ENCODE data around the gene ERCC6L2. TPM values are rescaled to one million over a fixed set of nuclear protein-coding genes. Genes with fewer than 3 reads are reported as not detected.

Gene ERCC6L2
- total RNA-seq, 1 donor from 2014 or later, result 55.5 TPM

- TF ChIP-seq CTCF (conservative IDR thresholded peaks at IDR 0.05), result no peak
- Mint-ChIP-seq H3K36me3 (peaks cover 52% of the 10 kb centered on the region), H3K27me3 (no peaks in the 10 kb centered on the region), H3K4me1 (ENCODE audit: unreplicated experiment) (no peaks in the 10 kb centered on the region), H3K27ac (no peak overlapping the region), H3K4me3 (no peak overlapping the region), H3K9me3 (no peaks in the 10 kb centered on the region)
- no peak for DNase-seq (ENCODE audit: extremely low spot score, unreplicated experiment)
Measured at GRCh38 chr9:95887926-95888497, 12.5 kb downstream of the ERCC6L2 start.

- TF ChIP-seq CTCF (conservative IDR thresholded peaks at IDR 0.05), result no peak
- Mint-ChIP-seq H3K4me3 (no peak overlapping the region), H3K9me3 (no peaks in the 10 kb centered on the region), H3K36me3 (peaks cover 45% of the 10 kb centered on the region), H3K4me1 (ENCODE audit: unreplicated experiment) (no peaks in the 10 kb centered on the region), H3K27ac (no peak overlapping the region), H3K27me3 (no peaks in the 10 kb centered on the region)
- DNase-seq (ENCODE audit: extremely low spot score, unreplicated experiment), result no peak
Measured at GRCh38 chr9:95890594-95890993, 15.1 kb downstream of the ERCC6L2 start.

- Mint-ChIP-seq H3K4me1 (ENCODE audit: unreplicated experiment) (no peaks in the 10 kb centered on the region), H3K36me3 (peaks cover 45% of the 10 kb centered on the region), H3K9me3 (no peaks in the 10 kb centered on the region)
Measured at GRCh38 chr9:95891067-95891671, 15.7 kb downstream of the ERCC6L2 start.

DNA sequence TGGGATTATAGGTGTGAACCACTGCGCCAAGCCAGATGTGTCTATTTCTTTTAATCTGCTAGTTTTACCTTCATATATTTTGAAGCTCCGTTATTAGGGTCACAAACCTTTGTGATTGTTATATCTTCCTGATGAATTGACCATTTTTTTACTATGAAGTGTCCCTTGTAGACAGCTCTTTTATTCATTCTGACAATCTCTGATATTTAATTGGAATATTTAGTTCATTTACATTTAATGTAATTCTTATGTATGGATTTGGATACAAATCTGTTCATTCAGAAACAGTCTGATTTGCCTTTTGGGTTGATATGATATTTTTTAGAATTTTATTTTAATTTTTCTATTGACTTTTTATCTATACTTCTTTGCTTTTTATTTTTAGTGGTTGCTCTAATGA, 17.2 kb downstream of the ERCC6L2 start:
- TF ChIP-seq CTCF (conservative IDR thresholded peaks at IDR 0.05), result no peak
- H3K4me3 Mint-ChIP-seq, result no peak overlapping the region

More at GRCh38 chr9:95891067-95891671, 15.7 kb downstream of the ERCC6L2 start:
- Mint-ChIP-seq H3K27me3 (no peaks in the 10 kb centered on the region), H3K27ac (no peak overlapping the region), H3K4me3 (no peak overlapping the region)
- TF ChIP-seq CTCF (conservative IDR thresholded peaks at IDR 0.05), result no peak
- no peak for DNase-seq (ENCODE audit: extremely low spot score, unreplicated experiment)

DNA sequence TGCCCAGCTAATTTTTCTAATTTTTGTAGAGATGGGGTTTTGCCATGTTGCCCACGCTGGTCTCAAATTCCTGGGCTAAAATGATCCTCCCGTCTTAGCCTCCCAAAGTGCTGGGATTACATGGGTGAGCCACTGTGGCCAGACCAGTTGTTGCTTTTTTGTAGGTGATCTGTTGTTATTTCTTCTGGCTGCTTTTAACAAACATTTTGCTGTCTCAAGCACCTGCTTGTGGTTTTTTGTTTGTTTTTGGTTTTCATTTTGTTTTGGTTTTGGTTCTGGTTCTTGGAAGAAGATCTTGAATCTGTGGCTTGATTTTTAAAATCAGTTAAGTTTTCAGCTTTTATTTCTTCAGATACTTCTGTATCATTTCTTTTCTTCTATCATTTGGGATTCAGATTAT, 21.1 kb downstream of the ERCC6L2 start:
- H3K27ac Mint-ChIP-seq, result no peak overlapping the region
- peaks cover 25% of the 10 kb centered on the region for H3K36me3 Mint-ChIP-seq
- no peak for TF ChIP-seq CTCF (conservative IDR thresholded peaks at IDR 0.05)
- no peaks in the 10 kb centered on the region for H3K9me3 Mint-ChIP-seq
- no peaks in the 10 kb centered on the region for H3K27me3 Mint-ChIP-seq
- H3K4me3 Mint-ChIP-seq, result no peak overlapping the region
- H3K4me1 Mint-ChIP-seq (ENCODE audit: unreplicated experiment), result no peaks in the 10 kb centered on the region
- DNase-seq (ENCODE audit: extremely low spot score, unreplicated experiment), result no peak

More for the DNA sequence above, 17.2 kb downstream of the ERCC6L2 start:
- Mint-ChIP-seq H3K27me3 (no peaks in the 10 kb centered on the region), H3K9me3 (no peaks in the 10 kb centered on the region), H3K36me3 (peaks cover 40% of the 10 kb centered on the region), H3K27ac (no peak overlapping the region), H3K4me1 (ENCODE audit: unreplicated experiment) (no peaks in the 10 kb centered on the region)
- DNase-seq (ENCODE audit: extremely low spot score, unreplicated experiment), result no peak

Data from type B pancreatic cell (in vitro differentiated cells).